Pons (tissue), 1 donor: ENCODE measurements around the gene CTDSPL.
"Not testable (repeated sequence)": the region's sequence is repeated elsewhere in the genome, so short reads cannot be mapped to it uniquely, and the experiment has no call there.

ENCODE experiments used
- DNase-seq: peaks from one replicate; pipeline ENCODE4 v3.0.0-alpha.2; 2016; ENCODE audit warnings: low spot score

The CTDSPL gene, protein sequence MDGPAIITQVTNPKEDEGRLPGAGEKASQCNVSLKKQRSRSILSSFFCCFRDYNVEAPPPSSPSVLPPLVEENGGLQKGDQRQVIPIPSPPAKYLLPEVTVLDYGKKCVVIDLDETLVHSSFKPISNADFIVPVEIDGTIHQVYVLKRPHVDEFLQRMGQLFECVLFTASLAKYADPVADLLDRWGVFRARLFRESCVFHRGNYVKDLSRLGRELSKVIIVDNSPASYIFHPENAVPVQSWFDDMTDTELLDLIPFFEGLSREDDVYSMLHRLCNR

DNA sequence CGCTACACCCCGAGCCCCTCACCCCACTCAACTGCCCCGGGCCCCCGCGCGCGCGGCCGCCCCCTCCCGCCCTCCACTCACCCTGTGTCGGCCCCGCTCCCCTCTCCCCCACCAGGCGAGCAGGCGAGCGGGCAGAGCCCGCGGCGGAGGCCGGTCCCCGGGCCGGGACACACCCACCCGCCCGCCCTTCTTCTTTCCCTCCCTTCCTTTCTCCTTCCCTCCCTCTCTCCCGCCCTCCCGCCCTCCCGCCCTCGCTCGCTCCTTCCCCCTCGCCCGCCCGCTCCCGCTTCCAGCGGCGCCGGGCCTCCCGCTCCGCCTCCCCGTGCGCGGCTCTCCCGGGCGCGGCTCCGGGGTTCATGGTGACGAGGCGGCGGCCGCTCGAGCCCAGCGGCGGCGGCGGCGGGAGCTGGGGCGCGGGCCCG, at the start of gene CTDSPL:
Gene CTDSPL (plus strand): TSS at position 261 of the 422 bp plus-strand sequence. CDS start 320 bp downstream, outside the sequence.
- DNase-seq = no peak

DNA sequence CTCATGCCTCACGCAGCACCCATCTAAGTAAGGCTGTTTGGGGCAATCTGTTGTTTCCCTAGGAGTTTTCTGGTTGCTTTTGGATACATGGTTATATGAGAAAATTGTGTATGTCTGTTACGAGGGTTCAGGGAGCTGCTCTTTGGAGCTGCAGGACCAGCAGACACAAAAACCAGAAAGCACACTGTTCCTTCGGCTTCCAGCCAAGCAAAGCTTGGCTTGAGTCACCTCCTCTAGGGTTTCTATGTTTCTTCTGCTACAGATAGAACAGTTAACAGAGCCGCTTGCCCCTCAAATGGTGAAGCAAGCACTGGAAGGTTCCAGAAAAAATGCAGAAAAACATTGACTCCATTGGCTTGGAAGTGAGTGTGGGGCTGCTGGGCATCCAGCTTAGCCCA, 49.2 kb upstream of the CTDSPL start:
- DNase-seq = peak; percentile 23

DNA sequence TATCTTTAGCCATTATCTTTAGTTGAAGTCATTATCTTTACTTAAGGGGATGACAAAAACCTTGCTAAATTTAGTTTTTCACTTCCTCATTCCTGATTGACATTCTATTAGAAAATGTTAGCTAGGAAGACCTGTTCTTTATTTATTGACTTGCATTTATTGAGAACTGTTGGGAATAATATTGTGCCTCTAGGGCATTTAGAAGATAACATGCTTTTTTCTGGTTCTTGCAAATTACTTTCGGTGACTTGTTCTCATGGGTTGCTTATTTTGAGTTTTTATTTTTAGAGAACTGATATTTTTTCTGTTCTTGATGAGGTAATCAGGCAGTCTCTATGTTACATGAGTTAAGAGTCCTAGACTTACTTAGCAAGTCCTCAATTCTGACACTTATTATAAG, 48.3 kb upstream of the CTDSPL start:
- no peak for DNase-seq

DNA sequence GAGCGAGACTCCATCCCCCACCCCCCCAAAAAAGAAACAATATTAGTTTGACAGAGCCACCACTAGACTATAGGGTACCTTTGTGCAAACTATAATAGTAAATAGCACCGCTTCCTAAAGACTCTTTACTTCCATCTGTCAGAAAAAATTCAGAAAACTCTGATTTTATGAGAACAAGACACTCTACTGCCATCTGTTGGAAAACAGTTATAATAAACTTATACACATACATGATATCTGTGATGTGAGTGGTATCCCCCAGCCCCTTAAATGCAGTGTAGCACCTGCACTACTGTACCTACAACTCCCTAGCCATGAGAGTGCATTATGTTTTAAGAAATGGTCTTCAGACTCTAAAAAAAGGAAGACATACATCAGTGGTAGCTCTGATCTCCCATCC, 47.1 kb upstream of the CTDSPL start:
- DNase-seq = no peak

DNA sequence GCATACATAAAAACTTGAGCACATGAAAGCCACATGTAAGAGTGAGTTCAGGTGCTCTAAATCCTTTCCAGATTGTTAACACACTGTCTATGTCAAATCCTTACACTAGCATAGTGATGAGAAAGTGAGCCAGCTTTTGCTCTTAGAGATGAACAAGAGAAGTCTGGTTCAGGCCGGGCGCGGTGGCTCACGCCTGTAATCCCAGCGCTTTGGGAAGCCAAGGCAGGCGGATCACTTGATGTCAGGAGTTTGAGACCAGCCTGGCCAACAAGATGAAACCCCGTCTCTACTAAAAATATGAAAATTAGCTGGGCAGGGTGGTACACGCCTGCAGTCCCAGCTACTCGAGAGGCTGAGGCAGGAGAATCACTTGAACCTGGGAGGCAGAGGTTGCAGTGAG, 46.5 kb upstream of the CTDSPL start:
- not testable (repeated sequence) for DNase-seq

DNA sequence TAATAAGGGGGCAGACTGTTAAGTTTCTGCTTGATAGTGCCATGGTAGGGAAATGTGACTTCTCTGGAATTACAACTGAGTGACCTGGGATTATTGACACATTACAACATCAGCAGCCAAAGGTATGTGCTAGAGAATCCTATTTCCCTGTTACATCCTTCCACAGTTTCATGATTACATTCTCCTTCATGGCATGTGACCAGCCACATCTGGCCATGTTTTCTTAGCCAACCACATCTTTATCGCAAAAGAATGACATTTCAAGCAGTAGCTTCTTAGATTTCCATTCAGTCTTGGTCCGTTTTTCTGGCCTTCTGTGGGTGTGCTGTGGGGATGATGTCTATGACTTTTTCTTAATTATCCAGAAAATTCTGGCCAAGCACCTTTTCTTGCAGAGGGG, 45.4 kb upstream of the CTDSPL start:
- DNase-seq = no peak

DNA sequence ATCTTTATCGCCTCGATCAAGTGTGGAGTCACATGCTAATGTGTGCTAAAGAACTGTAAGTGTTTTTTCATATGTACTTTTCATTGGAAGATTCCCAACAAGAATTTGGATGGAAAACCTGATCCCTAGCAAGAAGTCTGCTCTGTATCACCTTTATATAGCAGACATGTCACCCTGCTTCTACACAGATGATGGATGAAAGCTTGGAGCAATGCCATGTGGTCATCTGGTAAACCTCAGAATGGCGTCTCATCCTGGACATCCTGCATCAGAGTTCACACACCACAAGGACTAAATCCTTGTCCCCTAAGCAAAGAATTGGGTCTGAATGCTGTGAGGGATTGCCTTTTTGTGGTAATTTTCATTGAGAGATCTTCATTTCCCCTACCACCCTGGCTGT, 42.1 kb upstream of the CTDSPL start:
- no peak for DNase-seq

DNA sequence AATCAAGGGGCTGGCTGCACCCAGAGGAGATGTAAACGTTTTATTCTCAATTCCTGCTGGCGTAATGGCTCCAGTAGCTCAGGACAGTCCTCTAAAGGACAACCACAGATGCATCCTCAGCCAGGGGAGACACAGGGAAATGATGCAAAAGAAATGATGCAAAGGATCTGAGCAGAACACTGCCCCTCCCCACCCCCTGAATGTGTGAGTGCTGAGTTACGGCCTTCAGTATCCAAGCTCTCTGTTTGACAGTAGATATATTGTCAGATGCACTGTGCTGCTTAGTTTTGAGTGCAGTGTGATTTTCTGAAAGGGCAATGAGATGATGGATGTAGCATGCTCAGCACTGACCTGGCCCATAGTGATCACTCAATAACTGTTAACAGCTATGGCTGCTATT, 41.4 kb upstream of the CTDSPL start:
- DNase-seq = no peak

DNA sequence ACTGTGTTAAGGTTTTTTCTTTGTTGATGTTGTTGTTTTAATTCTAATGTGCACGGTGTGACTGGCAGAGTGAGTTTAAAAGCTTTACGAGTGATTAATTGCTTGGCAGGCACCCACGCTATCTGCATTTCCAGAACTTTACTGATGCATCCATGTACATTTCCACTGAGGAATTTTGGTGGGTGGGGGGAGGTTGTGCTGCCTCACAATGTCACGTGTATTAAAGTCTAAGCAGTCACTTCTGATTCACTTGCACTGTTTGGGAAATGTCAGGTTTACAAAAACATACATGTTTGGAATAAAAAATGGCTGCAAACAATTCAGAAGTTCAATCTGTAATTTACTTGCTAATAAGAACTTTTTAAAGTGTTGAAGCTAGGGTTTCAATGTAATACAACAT, 38.5 kb upstream of the CTDSPL start:
- no peak for DNase-seq

DNA sequence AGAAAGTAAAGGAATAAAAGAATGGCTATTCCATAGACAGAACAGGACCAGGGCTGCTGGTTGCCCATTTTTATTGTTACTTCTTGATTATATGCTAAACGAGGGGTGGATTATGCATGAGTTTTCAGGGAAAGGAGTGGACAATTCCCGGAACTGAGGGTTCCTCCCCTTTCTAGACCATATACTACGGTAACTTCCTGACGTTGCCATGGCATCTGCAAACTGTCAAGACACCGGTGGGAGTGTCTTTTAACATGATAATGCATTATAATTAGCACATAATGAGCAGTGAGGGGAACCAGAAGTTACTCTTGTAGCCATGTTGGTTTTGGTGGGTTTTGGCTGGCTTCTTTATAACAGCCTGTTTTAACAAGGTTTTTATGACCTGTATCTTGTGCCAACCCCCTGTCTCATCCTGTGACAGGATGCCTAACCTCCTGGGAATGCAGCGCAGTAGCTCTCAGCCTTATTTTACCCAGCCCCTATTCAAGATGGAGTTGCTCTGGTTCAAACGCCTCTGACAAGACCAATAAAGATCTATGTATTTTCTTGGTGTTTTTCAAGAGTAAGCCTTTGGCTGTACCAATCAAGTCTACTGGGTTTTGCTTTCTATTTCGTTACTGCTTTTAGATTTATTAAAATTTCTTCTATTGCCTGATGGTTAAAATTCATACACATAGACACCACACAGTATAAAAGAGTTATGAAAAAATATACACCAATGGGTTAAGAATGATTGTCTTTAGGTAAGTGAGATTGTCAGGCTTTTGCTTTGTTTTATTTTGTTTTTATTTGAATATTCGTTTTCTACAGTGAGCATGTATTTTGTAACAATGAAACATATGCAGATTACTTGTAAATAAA, 37.4 kb upstream of the CTDSPL start:
- no peak for DNase-seq

DNA sequence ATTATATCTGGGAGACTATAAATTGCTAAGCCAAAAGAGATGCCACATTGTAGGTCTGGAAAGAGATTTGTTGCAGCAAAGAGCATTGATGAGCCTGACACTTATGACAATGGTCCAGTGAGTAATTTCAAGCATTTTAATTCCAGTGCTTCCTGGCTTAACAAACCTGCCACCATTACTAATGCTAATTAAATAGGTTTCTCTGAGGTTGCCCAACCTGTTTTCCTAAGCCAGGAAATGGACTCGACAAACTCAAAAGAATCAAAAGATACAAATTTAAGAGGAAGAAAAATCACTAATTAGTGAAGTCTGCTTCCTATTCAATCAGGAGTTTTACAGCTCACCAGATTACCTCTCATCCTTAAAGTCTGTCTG, 36.7 kb upstream of the CTDSPL start:
- DNase-seq = no peak

DNA sequence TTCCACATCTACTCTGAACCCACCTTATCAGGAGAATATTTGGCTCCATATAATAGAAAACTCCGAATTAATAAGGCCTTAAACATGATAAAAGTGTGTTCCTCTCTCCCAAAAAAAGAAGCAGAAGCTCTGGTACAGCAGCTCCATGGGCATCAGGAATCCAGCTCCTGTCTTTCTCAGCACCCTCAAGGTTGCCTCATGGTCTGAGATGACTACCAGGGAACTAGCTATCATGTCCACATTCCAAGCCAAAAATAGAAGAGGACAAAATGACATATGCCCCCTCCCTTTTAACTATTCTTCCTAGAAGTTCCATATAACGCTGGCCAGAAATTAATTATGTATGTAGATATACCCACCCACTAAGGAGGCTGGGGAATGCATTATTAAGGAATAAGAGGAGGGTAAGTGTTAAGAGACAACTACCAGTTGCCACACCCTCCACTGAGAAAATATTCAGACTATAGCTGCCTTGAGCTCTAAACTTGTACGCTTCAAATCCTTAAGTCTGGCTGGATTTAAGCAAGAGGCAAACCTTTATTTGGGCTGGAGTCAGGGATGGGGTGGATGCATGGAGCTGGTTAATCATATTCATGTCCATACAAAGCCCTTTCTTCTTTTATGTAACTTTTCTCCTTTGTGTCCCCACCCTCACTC, 35.8 kb upstream of the CTDSPL start:
- no peak for DNase-seq

DNA sequence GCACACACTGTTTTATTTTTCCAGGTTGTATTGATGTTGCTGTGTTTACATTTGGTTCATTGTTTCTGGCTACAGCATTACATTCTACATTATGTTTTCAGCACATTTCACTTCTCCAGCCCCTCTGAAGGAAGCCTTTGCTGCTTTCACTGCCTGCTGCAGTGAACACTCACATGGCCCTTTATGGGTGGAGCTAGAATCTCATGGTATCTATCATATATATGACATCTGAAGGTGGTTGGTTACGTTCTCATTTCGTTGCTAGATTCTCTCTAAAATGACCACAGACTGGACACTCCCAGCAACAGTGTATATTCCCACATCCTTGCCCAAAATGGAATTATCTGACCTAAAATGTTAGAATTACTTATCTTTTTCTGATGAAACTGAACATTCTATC, 35.2 kb upstream of the CTDSPL start:
- no peak for DNase-seq

DNA sequence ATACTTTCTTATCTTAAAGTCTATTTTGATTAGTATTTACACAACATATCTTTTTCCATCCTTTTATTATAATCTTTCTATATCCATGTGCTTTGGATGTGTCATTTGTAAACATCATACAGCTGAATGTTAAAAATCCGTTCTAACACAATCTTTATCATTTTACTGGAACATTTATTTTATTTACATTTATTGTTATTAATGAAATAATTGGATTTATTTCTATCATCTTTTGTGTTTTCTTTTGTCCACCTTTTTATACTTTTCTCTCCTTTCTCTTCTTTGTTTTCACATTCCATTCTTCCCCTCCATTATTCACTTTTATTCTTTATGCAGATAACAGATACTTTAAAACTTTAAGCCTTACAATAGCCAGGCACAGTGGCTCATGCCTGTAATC, 34.7 kb upstream of the CTDSPL start:
- DNase-seq = no peak

DNA sequence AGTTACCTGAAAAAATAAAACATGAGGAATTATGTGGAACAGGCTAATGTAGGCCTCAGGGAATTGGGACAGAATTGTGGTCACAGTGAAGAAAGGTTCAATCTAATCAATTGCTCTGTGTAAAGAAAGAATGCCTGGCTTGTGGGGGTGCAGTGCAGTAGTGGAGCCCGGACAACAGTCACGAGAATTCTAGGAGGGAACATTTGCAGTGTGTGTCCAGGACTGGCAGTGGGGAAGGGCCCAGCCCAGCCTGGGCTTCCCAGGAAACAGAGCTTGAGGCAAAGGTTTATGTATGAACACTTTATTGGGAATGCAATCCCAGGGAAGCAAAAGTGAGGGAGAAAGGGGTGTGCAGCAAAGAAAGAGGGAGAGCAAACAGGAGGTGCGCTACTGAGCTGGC, 29.2 kb upstream of the CTDSPL start:
- no peak for DNase-seq

DNA sequence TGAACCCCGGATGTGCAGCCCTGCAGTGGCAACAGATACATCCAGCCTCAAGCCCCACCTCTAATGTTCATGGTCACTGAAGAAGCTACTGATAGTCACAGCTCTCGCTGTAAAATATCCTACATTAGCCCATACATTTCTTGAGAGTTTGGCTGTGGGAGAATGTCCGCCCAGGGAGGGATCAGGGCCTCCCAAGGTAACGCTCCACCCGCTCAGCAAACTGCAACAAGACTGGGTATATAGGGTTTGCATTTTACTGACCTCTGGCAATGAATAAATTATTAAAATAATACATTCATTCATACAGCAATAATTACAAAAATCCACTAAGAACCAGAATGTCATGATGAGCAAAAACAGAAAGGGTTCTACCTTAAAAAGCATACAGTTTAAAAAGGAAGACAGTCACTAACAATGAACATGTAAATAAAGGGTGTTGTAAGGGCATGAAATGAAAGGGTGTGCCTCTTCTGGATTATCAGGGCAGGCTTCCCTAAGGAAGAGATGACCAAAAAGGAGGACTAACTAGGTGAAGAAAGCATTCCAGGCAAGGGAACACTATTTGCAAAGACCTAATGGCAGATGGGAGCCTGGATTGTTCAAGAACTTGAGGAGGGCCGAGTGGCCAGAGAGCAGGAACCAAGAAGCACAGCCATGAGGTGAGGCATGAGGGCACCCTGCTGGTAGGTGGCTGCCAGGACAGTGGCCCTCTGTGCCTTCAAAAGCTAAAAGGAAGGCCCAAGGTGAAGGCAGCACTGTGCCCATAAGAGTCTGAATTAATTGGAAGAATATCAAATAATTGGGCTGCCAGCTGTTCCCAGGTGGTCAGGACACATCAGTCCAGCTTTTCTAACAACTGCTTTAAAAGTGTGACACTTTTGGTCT, 28.1 kb upstream of the CTDSPL start:
- DNase-seq = no peak

DNA sequence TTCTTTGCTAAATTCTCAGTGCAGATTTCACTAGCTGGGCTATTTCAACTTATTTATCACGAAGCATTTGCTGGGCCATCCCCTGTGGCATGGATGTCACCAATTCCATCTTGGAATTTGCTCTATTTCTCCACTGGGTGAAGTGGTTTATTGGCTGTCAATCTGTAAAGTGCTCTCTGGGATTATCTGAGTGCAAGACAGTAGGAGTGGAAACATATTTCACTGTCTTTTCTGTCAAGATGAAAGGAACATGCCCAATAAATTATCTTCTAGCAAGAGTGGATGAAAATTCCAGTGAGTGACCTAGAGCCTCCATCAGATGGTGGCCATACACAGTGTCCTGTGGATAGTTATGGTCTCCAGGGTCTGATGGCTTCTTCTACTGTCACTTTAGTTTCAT, 25.1 kb upstream of the CTDSPL start:
- no peak for DNase-seq

DNA sequence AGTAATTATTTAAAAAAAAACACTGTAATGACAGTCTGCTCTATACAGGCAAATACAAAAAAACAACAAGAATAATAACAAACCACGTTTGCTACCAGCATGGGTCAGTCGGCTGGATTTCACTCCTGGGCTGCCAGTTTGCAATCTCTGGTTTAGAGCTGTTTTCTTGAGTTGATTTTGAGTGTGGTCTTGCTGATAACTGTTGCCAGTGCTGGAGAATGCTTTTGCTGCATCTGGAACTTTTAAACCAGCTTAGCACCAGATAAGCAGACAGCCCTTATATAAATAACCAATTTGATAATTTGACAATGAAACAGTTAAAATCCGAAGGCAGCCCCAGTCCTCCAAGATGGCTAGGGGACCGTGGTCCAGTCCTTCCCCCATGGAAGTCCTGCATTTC, 14.0 kb upstream of the CTDSPL start:
- DNase-seq = no peak

DNA sequence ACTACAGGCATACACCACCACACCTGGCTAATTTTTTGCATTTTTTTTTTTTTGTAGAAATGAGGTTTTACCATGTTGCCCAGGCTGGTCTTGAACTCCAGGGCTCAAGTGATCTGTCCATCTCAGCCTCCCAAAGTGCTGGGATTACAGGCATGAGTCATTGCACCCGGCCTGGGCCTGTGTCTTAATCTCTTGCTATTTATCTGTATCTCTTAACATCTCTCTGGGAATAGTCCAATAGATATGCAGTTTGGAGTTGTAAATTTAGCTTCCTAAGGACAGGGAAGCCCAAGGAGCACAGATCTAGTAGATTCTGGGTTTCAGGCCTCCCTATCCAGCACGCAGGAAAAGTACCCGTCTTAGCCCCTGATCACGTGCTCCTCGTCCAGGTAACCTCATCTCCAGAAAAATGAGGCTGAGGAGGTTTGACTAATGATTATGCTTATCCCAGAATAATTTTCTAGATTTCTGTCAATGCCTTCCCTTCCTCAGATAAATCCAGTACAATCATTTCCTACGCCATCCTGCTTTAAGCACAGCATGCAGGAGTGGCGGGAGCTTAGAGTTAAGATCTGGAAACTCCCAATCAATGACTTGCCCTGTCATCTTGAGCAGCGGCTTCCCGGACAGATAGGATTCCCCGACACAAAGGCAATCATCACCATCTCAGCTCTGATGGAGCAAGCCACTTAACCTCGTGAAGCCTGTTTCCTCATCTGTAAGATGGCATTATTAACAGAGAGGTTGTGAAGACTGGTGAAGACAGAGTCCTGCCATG, 12.3 kb upstream of the CTDSPL start:
- no peak for DNase-seq

DNA sequence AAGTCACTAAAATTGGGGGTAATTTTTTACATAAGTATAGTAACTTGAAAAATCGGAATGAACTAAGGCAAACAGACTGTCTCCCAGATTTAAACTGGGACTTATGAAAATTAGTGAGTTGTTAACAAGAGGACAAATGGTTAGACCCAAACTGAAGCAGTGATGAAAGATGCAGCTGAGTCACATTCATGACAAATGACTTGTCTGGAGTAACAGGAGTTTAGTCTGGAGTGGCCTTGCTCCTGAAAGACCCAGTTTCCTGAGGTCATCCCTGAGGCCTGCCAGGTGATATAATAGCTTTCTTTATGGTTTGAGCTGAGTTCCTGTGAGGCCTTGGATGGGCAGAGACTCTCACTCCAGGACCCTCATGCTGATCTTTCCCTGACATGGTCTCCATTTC, 9.6 kb upstream of the CTDSPL start:
- DNase-seq = no peak

DNA sequence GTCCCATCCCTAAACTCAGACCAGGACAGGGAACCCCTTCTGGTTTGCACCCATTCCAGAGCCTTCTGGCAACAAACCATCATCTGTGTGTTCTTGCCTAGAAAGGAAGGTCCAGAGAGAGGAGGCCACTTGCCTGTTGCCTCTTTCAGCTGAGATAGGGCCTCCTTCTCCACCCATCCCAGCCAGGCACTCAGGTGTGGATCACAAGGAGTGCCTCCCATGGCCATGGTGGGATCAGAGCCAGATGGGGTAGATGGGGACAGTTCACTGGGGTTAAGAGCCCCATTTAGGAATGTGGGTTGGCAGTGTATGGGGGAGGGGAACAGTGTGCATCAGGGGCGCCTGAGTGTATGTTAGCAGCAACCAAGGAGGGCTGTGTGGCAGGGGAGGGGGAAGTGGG, 8.9 kb upstream of the CTDSPL start:
- no peak for DNase-seq
